Hepatocyte (in vitro differentiated cells): Measurements from ENCODE around the gene CRKL.

Source experiments
- EZH2 ChIP-seq: fragments of 200-600 bp; sonication (generic); IDR thresholded peaks from 2 replicates; pipeline ENCODE4 v1.6.1; 2016; ENCODE audit warnings: antibody characterized with exemption, mild to moderate bottlenecking, borderline replicate concordance
- EZH2phosphoT487 ChIP-seq: fragments of 200-600 bp; sonication (generic); IDR thresholded peaks from one replicate; pipeline ENCODE4 v1.6.1; 2018; ENCODE audit warnings: antibody characterized with exemption, mild to moderate bottlenecking, low read depth, moderate library complexity; ENCODE audit not compliant: unreplicated experiment, severe bottlenecking
- TF ChIP-seq, protein P1 (sequence below): fragments of 200-600 bp; sonication (generic); IDR thresholded peaks from 2 replicates; pipeline ENCODE4 v1.5.1; 2016; ENCODE audit warnings: antibody characterized with exemption, mild to moderate bottlenecking; ENCODE audit not compliant: poor library complexity

DNA sequence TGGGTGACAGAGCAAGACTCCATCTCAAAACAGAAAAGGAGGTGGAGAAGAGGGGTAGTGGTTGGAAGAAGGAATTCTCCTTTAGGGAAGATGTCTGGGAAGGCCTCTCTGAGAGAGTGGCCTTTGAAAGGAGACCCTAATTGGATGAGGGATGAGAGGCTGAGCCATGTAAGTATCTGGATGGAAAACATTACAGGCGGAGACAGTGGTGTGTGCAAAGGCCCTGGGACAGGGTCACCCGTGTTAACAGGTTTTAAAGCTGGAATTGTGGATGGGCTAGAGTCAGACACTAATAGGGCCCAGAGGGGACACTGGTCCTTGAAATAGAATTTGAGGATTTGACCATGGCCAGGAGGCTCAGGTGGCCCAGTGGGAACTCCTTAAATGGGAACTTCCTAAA is 48.0 kb upstream of the CRKL start:
- TF ChIP-seq EZH2, result no peak
- TF ChIP-seq, protein P1, sequence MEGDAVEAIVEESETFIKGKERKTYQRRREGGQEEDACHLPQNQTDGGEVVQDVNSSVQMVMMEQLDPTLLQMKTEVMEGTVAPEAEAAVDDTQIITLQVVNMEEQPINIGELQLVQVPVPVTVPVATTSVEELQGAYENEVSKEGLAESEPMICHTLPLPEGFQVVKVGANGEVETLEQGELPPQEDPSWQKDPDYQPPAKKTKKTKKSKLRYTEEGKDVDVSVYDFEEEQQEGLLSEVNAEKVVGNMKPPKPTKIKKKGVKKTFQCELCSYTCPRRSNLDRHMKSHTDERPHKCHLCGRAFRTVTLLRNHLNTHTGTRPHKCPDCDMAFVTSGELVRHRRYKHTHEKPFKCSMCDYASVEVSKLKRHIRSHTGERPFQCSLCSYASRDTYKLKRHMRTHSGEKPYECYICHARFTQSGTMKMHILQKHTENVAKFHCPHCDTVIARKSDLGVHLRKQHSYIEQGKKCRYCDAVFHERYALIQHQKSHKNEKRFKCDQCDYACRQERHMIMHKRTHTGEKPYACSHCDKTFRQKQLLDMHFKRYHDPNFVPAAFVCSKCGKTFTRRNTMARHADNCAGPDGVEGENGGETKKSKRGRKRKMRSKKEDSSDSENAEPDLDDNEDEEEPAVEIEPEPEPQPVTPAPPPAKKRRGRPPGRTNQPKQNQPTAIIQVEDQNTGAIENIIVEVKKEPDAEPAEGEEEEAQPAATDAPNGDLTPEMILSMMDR, result no peak
- TF ChIP-seq EZH2phosphoT487, result no peak
